Measurements from ENCODE around the gene UCN.

UCN gene

GRCh38 chr2:27264253-27264752 lies 43.9 kb downstream of the UCN start:
- no peaks in the 10 kb centered on the region for H3K9me3 Mint-ChIP-seq
- H3K27ac Mint-ChIP-seq: no peak overlapping the region
- peaks cover 39% of the 10 kb centered on the region for H3K27me3 Mint-ChIP-seq (ENCODE audit: low read depth)
- peaks cover 22% of the 10 kb centered on the region for H3K4me1 Mint-ChIP-seq (ENCODE audit: low read depth)
- H3K4me3 Mint-ChIP-seq: peak overlapping the region; percentile 79
- H3K36me3 Mint-ChIP-seq (ENCODE audit: low read depth): no peaks in the 10 kb centered on the region

GRCh38 chr2:27263287-27264252 lies 44.7 kb downstream of the UCN start:
- Mint-ChIP-seq H3K27me3 (ENCODE audit: low read depth) (peaks cover 38% of the 10 kb centered on the region), H3K4me3 (peak overlapping the region; percentile 79), H3K27ac (no peak overlapping the region), H3K4me1 (ENCODE audit: low read depth) (peaks cover 22% of the 10 kb centered on the region), H3K9me3 (no peaks in the 10 kb centered on the region), H3K36me3 (ENCODE audit: low read depth) (no peaks in the 10 kb centered on the region)

- Mint-ChIP-seq H3K27ac (no peak within 1 kb of the TSS), H3K36me3 (ENCODE audit: low read depth) (no peaks in the 10 kb centered on the region), H3K27me3 (ENCODE audit: low read depth) (peaks cover 42% of the 10 kb centered on the region), H3K4me1 (ENCODE audit: low read depth) (peaks cover 22% of the 10 kb centered on the region), H3K4me3 (peak within 1 kb of the TSS; percentile 79), H3K9me3 (no peaks in the 10 kb centered on the region)
These were observed 45.6 kb downstream of the UCN start, which contains the start of gene SLC30A3 for GRCh38 chr2:27262379-27263286. SLC30A3 (minus strand) TSS chr2:27263047; CDS start chr2:27262906, 141 bp downstream.

- H3K27me3 Mint-ChIP-seq (ENCODE audit: low read depth): peaks cover 46% of the 10 kb centered on the region
- H3K4me3 Mint-ChIP-seq: peak overlapping the region; percentile 66
- no peaks in the 10 kb centered on the region for H3K9me3 Mint-ChIP-seq
- no peaks in the 10 kb centered on the region for H3K36me3 Mint-ChIP-seq (ENCODE audit: low read depth)
- H3K27ac Mint-ChIP-seq: no peak overlapping the region
- H3K4me1 Mint-ChIP-seq (ENCODE audit: low read depth): peaks cover 22% of the 10 kb centered on the region
These were observed 46.3 kb downstream of the UCN start for GRCh38 chr2:27261926-27262298.

- no peak overlapping the region for H3K27ac Mint-ChIP-seq
- peaks cover 22% of the 10 kb centered on the region for H3K4me1 Mint-ChIP-seq (ENCODE audit: low read depth)
- peak overlapping the region; percentile 66 for H3K4me3 Mint-ChIP-seq
- peaks cover 46% of the 10 kb centered on the region for H3K27me3 Mint-ChIP-seq (ENCODE audit: low read depth)
- H3K36me3 Mint-ChIP-seq (ENCODE audit: low read depth): no peaks in the 10 kb centered on the region
- no peaks in the 10 kb centered on the region for H3K9me3 Mint-ChIP-seq
These were observed 46.9 kb downstream of the UCN start for GRCh38 chr2:27261241-27261925.

GRCh38 chr2:27258051-27258450 lies 50.2 kb downstream of the UCN start:
- H3K27ac Mint-ChIP-seq: no peak overlapping the region

More at GRCh38 chr2:27258051-27258450, 50.2 kb downstream of the UCN start:
- no peak overlapping the region for H3K4me3 Mint-ChIP-seq
- H3K4me1 Mint-ChIP-seq (ENCODE audit: low read depth): peaks cover 8% of the 10 kb centered on the region
- H3K27me3 Mint-ChIP-seq (ENCODE audit: low read depth): peaks cover 50% of the 10 kb centered on the region
- no peaks in the 10 kb centered on the region for H3K9me3 Mint-ChIP-seq
- no peaks in the 10 kb centered on the region for H3K36me3 Mint-ChIP-seq (ENCODE audit: low read depth)

All from T-helper 1 cell treated with Interleukin-12 subunit alpha and Interleukin-12 subunit beta and Interleukin-4 antibody, amounts not matched to agents 30 μg/mL and 1 μg/mL, for 36 hours (primary cell).